Stimulated activated CD8-positive, alpha-beta memory T cell treated with anti-CD3 and anti-CD28 coated beads, Interleukin-15, amount 100 ng/mL, for 4 hours (primary cell): ENCODE data around the gene SP1.
A peak's percentile ranks its signal among the peaks of the same experiment; 100 is the strongest.

Experiments used
- DNase-seq, 2 donors: peaks; one replicate each; pipeline ENCODE4 v3.0.0-alpha.2; 2020; ENCODE audit warnings: low read depth in 2 of 2

Gene SP1

GRCh38 chr12:53450936-53451335 is 71.0 kb downstream of the SP1 start:
- DNase-seq: no peak

GRCh38 chr12:53451661-53452158 is 71.7 kb downstream of the SP1 start, which contains the start of gene PCBP2:
Gene PCBP2, plus strand, starts transcription at chr12:53452102. Its CDS starts 2,699 bp downstream, at chr12:53454801.
- DNase-seq: peak; percentile 94 to 97

GRCh38 chr12:53452159-53453077 is 72.4 kb downstream of the SP1 start:
- peak; percentile 62 to 63 for DNase-seq

DNA sequence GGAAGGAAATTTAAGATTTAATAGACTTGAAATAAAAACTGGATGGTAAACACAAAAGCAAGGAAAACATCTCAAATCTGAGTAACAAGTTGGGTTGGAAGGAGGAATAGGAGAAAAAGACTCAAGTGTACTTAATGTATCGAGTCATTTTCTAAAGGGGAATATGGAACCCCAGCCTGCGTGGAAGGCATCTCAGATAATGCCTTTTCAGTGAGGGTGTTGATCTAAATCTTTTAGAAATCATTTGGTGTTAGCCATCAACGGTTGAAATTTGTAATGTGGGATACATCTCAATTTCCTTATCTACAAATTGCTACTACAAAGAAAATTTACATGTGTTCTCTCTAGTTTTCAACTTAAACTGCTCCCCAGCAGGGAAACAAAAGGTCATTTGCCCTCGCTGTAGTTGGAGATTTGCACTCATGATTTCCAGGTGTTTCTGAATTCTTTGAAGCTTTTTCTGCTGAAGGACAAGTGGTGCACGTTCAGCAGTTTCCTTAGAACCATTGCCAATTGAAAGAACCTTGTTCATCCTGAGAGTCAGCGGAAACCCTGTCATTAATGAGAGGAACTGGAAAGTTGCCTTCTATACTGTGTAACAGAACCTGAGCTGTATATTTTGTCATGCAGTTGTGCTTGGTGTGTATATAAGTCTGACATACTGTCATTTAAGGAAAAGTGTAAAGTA is 74.1 kb downstream of the SP1 start:
- no peak for DNase-seq

DNA sequence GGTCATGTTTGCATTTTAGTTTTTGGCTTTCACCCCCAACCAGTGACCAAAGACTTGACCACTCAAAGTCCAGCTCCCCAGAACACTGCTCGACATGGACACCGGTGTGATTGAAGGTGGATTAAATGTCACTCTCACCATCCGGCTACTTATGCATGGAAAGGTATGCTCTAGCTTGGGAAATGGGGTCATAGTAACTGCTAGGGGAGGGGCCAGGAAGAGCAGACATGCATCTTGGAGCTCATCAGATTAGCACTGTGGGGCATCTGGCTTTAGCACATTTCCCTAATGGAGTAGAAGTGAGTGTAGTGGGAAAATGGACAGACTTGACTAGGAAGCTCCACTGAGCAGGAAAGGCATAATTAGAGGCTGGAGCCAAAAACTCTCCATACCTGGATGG is 74.7 kb downstream of the SP1 start:
- no peak for DNase-seq

DNA sequence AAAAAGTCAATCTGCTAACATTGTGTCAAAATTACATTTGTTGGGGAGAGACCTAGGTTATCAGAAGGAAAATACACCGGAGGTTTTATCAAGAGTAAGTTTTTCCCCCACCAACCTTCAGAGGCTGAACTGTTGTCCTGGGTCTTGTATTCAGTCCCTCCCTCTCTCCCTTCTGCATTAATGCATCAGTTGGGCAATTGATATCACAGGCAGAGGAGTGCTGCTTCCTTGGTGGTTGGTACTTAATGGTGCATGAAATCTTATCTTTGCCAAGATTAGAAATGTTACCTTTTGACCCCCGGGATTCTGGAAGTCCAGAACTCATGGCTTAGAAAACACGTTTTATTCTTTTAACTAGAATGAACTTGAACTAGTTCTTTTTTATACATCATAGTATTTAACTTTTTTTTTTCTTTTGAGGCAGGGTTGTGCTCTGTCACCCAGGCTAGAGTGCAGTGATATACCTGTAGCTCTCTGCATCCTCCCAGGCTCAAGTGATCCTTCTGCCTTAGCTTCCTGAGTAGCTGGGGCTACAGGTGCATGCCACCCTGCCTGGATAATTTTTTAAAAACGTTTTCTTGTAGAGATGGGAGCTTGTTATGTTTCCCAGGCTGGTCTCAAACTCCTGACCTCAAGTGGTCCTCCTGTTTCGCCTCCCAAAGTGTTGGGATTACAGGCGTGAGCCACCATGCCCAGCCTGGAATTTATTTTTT is 76.8 kb downstream of the SP1 start:
- DNase-seq: no peak

- DNase-seq: no peak
Measured at GRCh38 chr12:53459097-53459496, 79.1 kb downstream of the SP1 start.

GRCh38 chr12:53461059-53461458 is 81.1 kb downstream of the SP1 start:
- DNase-seq: no peak

DNA sequence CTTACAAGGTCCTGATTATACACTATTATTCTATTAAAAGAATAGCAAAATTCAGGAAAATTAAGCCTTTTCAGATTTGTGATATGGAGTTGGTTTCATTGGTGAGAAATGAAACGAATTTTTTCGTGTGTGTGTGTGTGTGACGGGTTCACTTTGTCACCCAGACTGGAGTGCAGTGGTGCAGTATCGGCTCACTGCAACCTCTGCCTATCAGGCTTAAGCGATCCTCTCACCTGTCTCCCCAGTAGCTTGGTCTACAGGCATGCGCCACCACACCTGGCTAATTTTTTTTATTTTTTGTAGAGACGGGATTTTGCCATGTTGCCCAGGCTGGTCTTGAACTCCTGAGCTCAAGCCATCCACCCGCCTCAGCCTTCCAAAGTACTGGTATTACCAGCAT is 81.6 kb downstream of the SP1 start:
- no peak for DNase-seq

GRCh38 chr12:53462935-53463334 is 83.0 kb downstream of the SP1 start:
- no peak for DNase-seq

DNA sequence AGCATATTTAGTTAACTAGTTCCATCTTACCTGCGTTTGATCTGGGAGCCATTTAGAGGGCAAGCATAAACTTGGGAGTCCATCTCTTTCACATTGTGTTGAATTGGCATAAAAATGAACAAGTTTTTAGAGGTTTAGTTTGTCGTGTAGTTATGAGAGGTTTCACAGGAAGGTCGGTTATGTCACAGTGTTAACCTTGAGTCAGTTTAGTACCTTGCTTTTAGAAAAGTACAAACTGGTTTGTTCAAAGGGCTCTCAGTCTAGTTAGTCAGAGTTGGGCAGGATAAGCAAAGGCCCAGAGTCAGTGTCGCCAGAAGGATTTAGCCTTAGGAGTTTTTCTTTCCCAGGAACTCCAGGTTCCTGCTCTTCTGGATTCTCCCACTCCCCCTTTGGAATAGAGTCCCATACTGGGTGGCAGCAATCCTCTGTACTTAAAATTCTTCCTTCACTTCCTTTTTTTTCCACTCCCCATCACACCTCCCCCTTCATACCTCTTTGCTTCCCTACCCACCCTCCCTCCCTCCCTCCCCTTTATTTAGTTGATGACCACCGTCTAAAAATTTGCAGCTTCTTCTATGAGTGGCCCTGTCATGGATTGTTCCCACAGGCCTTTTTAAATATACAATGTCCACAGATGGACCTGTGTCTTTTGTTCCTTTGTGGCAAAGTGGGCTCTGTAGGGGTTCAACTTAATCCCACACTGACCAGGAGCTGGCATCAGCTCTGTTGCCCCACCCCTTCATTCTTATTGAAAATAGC is 84.0 kb downstream of the SP1 start:
- DNase-seq: no peak

DNA sequence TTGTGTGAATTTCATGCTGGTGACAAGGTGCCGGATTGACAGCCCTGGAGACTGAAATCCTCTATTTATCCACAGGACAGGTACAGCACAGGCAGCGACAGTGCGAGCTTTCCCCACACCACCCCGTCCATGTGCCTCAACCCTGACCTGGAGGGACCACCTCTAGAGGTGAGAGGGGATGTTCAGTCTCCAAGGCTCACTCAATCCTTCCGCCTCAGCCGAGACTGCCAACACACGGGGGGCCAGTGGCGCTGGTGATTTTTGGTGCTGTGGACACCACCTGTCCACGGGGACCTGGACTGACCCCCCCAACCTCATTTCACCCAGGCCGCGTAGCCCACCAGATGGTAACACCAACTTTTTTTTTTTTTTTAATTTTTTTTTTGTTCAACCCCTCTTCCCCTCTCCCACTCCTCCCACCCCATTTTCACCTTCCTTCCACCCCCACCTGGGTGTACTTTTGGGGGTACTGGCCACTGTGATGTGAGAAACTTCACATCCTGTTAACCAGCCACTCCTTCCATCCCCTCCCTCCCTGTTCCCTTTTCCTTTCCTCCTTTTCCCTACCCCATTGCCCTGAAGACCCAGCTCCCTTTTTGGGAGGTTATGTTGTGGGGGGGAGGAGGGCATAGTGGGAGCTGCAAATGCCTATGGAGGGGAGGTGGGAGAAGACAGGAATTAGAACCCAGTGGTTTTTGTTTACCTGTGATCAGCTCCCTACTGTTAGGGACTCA is 84.9 kb downstream of the SP1 start:
- no peak for DNase-seq

- no peak for DNase-seq
Measured at GRCh38 chr12:53465679-53466078, 85.7 kb downstream of the SP1 start.
